LNCaP clone FGC (cell line): ENCODE results near the gene NCR3LG1.

ENCODE experiments used
- DNase-seq: peaks from one replicate; pipeline ENCODE4 v3.0.0-alpha.2; 2011; ENCODE audit warnings: low read depth
- H3K4me3 ChIP-seq: 2 replicates; pipeline ENCODE4 v1.5.1; 2011; ENCODE audit warnings: mild to moderate bottlenecking, low read depth, low read length, control low read depth
- TF ChIP-seq, protein P1 (sequence below): IDR thresholded peaks from 2 replicates; pipeline ENCODE4 v1.5.1; 2012; ENCODE audit warnings: mild to moderate bottlenecking; ENCODE audit not compliant: control insufficient read depth, insufficient read depth; ENCODE audit errors: extremely low read depth

Gene NCR3LG1

DNA sequence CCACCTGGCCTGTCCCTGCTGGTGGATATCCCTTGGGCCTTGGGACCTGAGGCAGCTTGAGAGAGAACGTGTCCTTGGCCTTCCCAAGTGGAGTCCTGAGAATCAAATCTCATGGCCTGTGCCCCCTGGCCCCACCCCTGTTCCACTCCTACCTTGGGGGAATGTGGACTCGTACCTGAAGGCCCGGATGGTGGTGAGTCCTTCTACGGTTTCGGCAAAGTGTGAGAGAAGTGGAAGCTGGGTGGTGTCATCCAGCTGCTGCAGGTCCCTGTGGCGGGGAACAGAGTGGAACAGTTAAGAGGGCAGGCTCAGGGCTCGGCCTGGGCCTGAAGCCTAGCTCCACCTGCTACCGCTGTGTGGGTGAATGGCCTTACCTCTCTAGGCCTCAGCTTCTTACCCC is 50.9 kb downstream of the NCR3LG1 start:
- H3K4me3 ChIP-seq, result no peak overlapping the region
- no peak for DNase-seq
- TF ChIP-seq, protein P1, sequence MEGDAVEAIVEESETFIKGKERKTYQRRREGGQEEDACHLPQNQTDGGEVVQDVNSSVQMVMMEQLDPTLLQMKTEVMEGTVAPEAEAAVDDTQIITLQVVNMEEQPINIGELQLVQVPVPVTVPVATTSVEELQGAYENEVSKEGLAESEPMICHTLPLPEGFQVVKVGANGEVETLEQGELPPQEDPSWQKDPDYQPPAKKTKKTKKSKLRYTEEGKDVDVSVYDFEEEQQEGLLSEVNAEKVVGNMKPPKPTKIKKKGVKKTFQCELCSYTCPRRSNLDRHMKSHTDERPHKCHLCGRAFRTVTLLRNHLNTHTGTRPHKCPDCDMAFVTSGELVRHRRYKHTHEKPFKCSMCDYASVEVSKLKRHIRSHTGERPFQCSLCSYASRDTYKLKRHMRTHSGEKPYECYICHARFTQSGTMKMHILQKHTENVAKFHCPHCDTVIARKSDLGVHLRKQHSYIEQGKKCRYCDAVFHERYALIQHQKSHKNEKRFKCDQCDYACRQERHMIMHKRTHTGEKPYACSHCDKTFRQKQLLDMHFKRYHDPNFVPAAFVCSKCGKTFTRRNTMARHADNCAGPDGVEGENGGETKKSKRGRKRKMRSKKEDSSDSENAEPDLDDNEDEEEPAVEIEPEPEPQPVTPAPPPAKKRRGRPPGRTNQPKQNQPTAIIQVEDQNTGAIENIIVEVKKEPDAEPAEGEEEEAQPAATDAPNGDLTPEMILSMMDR, result no peak

DNA sequence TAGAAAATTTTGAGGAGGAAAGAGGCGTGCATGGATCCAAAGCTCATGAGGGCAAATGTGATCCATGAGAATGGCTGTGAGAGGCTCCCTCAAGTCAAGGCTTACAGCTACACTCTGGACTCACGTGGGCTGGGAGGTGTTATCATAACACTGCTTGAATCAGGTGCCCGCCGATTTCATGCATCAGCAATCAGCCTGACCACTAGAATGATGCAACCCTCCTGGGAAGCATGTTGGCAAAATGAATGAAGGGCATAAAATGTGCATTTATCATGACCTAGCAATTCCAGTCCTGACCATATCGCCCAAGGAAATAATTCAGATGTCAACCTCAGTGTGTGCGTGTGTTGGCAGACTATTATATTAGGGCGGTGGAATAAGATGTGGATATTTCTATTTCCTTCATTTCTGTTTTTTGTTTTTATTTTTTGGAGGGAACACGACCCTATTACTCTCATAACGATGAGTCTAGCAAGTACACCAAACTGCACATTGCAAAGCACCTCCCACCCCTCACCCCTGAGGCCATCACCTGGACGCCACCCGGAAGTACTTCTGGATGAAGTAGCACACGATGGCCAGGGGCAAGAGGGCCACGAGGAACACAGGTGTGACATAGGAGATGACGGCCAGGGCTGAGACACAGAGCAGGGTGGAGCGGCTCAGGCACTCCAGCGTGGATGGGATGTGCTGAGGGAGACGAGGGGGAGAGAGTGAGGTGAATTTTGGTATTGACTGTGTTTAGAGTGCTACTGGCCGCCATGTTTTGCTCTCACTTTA is 52.6 kb downstream of the NCR3LG1 start:
- H3K4me3 ChIP-seq, result no peak overlapping the region
- TF ChIP-seq, protein P1, result no peak
- no peak for DNase-seq

DNA sequence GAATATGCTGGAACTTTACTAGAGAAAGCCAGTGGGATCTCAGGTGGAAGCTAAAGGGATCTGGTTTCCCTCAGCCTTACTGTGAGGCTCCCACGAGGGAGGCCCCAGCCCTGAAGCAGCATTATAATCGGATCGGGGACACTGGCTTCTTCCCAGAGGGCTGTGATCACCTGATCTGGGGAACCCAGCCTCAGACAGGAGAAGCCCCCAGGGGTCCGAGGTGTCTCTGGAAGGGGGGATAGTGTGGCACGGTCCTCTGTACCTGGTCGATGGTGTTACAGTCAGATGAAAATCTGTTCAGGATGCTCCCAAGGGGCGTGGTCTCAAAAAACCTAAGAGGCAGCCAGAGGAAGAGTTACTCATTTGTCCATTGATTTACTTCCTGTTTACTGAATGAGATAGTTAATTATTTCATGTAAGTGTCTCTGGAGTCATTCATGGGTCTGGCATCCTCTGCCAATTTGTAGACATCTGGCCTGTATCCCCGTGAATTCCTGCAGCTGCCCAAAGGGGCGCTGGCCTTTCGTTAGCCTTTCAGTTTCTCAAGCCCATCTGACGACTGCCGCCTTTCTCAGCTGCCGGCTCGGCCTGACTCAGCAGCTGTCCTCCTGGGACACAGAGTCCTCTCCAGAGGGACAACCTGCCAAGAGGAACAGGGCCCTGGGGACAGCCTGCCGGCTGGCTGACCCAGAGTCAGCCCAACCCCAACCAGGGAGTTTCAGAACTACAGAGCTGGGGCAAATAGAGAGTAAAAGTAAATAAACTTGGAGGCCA is 53.8 kb downstream of the NCR3LG1 start:
- DNase-seq, result peak; percentile 72
- H3K4me3 ChIP-seq, result no peak overlapping the region
- TF ChIP-seq, protein P1, result peak; percentile 26; the same call in 1 of the 2 replicates

DNA sequence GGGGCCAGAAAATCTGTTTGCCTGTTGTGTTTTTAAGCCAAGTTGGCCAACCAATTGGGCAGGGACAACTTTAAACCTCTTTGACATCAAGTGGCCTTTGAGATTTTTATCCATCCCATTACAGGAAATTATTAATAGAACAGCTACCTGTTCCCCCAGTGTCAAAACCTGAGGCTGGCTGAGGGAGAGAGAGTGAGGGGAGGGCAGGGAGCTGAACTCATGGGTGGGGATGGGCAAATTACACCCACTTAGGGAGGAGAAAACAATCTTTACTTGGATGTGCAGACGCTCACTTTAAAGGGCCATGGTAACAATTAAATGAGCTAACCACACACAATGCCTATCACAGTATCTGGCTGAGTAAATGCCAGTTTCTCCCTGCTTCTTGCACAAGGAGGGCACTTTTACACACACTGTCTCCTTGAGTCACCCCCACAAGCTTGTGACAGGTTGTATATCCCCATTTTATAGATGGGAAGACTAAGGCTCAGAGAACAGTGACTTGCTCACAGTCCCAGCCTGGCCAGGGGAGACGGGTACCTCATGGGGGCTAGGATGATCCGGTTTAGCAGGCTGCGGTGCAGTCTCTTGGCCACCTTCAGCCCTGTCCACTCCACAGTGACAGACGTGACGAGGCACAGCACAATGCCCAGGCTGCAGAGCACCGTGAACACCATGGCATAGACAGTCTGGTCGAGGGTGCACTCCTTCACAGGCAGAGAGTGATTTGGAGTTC is 54.6 kb downstream of the NCR3LG1 start:
- TF ChIP-seq, protein P1, result no peak
- no peak for DNase-seq
- no peak overlapping the region for H3K4me3 ChIP-seq

DNA sequence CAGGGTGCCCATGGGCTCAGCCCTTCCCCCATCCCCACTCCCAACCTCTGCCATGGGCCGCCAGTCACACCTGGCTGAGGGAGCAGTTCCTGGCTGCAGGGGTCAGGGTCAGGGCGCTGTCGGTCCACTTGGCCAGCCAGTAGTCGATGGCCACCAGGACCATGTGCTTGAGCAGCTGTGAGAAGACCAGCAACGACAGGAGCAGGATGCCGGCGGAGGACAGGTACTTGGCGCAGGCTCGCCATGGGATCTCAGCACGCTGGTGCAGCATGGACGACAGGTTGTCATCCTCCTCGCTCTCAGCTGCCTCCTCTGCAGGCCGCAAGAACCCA is 55.2 kb downstream of the NCR3LG1 start:
- no peak for DNase-seq
- H3K4me3 ChIP-seq, result no peak overlapping the region
- TF ChIP-seq, protein P1, result no peak

DNA sequence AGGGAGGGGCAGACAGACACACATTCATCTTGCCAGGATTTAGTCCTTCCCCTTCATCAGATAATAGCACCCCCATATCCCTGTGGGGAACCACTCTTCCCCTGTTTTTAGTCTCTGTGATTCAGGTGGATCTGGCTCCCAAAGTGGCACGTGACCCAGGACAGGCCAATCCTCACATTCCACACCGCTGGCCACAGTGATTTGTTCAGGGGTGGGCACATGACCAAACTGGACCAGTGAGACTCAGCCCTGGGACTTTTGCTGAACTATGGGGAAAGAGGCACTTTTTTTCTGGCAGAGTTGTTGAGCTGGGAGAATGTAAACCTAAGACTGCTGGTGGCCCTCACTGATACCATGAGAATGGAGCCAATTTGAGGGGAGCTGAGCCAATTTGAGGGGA is 56.0 kb downstream of the NCR3LG1 start:
- DNase-seq, result no peak
- TF ChIP-seq, protein P1, result no peak
- no peak overlapping the region for H3K4me3 ChIP-seq
